ENCODE data around the gene SCN5A.

SCN5A gene

GRCh38 chr3:38620236-38620635 is 29.3 kb downstream of the SCN5A start:
- DNase-seq: no peak

GRCh38 chr3:38618343-38618742 is 31.1 kb downstream of the SCN5A start:
- no peak for DNase-seq

GRCh38 chr3:38617586-38617985 is 31.9 kb downstream of the SCN5A start:
- DNase-seq: no peak

GRCh38 chr3:38617137-38617536 is 32.4 kb downstream of the SCN5A start:
- DNase-seq: no peak

- no peak for DNase-seq
These were observed 32.8 kb downstream of the SCN5A start for GRCh38 chr3:38616658-38617057.

- DNase-seq: no peak
These were observed 33.4 kb downstream of the SCN5A start for GRCh38 chr3:38616111-38616510.

- no peak for DNase-seq
These were observed 34.7 kb downstream of the SCN5A start for GRCh38 chr3:38614651-38615352.

GRCh38 chr3:38614091-38614490 is 35.4 kb downstream of the SCN5A start:
- no peak for DNase-seq

- no peak for DNase-seq
These were observed 36.1 kb downstream of the SCN5A start for GRCh38 chr3:38613426-38613825.

GRCh38 chr3:38611866-38612265 is 37.6 kb downstream of the SCN5A start:
- no peak for DNase-seq

- no peak for DNase-seq
These were observed 38.6 kb downstream of the SCN5A start for GRCh38 chr3:38610934-38611333.

- DNase-seq: no peak
These were observed 39.1 kb downstream of the SCN5A start for GRCh38 chr3:38610436-38610835.

GRCh38 chr3:38609386-38610111 is 39.9 kb downstream of the SCN5A start:
- no peak for DNase-seq

GRCh38 chr3:38608961-38609360 is 40.5 kb downstream of the SCN5A start:
- DNase-seq: no peak

GRCh38 chr3:38608086-38608775 is 41.3 kb downstream of the SCN5A start:
- DNase-seq: no peak

GRCh38 chr3:38606561-38606960 is 42.9 kb downstream of the SCN5A start:
- no peak for DNase-seq

GRCh38 chr3:38605981-38606380 is 43.5 kb downstream of the SCN5A start:
- DNase-seq: no peak

GRCh38 chr3:38604246-38604645 is 45.2 kb downstream of the SCN5A start:
- DNase-seq: no peak

GRCh38 chr3:38603731-38604131 is 45.8 kb downstream of the SCN5A start:
- DNase-seq: no peak

GRCh38 chr3:38602576-38603250 is 46.8 kb downstream of the SCN5A start:
- DNase-seq: no peak

GRCh38 chr3:38601956-38602550 is 47.4 kb downstream of the SCN5A start:
- DNase-seq: no peak

GRCh38 chr3:38600551-38600950 is 48.9 kb downstream of the SCN5A start:
- DNase-seq: no peak

- DNase-seq: no peak
These were observed 49.6 kb downstream of the SCN5A start for GRCh38 chr3:38599886-38600285.
